GM18858 (cell line): ENCODE measurements around the gene PRAC1.

Experiments
- ATAC-seq: cut with Tn5 transposase; IDR thresholded peaks from one replicate; pipeline ENCODE4 v1.9.1; 2021; ENCODE audit not compliant: unreplicated experiment

PRAC1 gene

GRCh38 chr17:48722201-48722907 lies at the start of gene PRAC1:
TSS of gene PRAC1 (minus strand) at chr17:48722518. CDS start at chr17:48722392, 126 bp downstream.
- ATAC-seq = no peak

GRCh38 chr17:48770954-48771353 lies 48.6 kb upstream of the PRAC1 start:
- no peak for ATAC-seq

DNA sequence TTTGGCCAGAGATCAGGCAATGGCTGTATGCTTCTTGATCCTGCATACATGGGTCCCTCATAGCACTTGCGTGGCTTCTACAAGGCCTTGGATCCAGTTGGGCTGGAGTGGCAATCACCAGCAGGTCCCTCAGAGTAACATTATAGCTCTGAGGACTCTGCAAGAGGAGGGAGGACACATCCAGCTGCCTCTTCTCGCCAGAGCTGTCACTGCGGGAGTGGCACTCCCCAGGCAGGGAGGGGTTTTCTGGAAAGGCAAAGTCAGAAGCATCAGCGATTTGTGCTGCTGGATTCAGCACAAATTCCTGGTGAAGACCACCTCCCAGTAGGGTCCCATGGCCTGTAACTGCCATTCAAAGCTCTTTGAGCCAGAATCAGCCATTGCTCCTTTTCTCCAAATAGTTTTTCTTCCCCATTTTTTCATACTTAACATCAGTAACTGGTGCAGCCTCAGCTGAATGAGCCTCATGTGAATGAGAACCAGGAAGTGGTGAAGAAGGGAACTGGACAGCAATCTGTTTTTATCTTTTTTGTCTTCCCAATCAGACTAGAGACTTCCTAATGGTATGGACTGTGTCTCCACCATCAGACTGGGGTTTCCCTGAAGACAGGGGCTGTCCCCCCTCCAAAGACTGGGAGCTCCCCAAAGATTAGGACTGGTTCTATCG lies 46.8 kb upstream of the PRAC1 start:
- ATAC-seq = no peak

DNA sequence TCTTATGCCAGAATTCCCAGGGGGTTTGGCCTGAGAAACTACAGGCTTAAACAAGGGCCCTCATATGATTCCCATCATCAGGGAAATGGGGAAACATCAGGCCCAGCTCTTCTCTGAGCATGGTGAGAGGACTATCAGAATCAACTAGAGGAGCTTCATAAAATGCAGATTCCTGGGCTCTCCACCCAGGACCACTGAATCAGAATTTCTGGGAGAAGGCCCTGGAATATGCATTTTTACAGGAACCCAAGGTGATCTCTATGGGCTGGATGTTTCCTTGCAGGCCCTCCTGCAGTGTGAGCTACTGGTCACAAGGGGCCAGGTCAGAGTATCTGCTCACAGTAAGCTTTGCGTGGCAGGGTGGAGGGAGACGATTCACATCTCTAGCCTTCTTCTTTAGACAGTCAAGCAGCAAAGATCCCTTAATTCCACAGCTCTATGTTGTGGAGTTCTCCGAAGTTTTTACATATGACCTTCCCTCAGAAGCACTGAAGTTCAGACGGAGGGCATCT lies 45.0 kb upstream of the PRAC1 start:
- ATAC-seq = no peak

GRCh38 chr17:48761114-48761513 lies 38.8 kb upstream of the PRAC1 start:
- no peak for ATAC-seq

GRCh38 chr17:48760411-48760810 lies 38.1 kb upstream of the PRAC1 start:
- ATAC-seq = no peak

DNA sequence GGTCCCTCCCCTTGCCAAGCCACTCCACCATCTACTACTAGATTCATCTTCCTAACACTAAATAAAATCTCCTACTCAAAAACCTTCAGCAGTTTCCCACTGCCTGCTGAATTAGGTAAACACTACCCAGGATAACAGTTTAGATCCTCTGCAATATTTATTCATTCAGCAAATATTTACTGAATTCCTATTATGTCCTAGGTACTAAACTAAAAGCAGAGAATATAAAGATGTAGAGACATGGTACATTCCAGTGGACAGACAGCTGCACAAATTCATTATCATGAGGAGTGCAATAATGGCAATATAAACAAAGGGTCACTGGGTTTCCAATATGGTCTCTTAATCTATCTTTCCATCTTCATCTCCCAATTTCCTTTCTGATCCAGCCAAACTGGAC lies 37.0 kb upstream of the PRAC1 start:
- ATAC-seq = no peak

- ATAC-seq = no peak
Measured at GRCh38 chr17:48757524-48757961, 35.2 kb upstream of the PRAC1 start.

- ATAC-seq = no peak
Measured at GRCh38 chr17:48756830-48757251, 34.5 kb upstream of the PRAC1 start.

GRCh38 chr17:48755356-48755755 lies 33.0 kb upstream of the PRAC1 start:
- ATAC-seq = no peak

GRCh38 chr17:48754500-48755261 lies 32.4 kb upstream of the PRAC1 start:
- ATAC-seq = no peak

GRCh38 chr17:48753794-48754499 lies 31.6 kb upstream of the PRAC1 start:
- ATAC-seq = no peak

DNA sequence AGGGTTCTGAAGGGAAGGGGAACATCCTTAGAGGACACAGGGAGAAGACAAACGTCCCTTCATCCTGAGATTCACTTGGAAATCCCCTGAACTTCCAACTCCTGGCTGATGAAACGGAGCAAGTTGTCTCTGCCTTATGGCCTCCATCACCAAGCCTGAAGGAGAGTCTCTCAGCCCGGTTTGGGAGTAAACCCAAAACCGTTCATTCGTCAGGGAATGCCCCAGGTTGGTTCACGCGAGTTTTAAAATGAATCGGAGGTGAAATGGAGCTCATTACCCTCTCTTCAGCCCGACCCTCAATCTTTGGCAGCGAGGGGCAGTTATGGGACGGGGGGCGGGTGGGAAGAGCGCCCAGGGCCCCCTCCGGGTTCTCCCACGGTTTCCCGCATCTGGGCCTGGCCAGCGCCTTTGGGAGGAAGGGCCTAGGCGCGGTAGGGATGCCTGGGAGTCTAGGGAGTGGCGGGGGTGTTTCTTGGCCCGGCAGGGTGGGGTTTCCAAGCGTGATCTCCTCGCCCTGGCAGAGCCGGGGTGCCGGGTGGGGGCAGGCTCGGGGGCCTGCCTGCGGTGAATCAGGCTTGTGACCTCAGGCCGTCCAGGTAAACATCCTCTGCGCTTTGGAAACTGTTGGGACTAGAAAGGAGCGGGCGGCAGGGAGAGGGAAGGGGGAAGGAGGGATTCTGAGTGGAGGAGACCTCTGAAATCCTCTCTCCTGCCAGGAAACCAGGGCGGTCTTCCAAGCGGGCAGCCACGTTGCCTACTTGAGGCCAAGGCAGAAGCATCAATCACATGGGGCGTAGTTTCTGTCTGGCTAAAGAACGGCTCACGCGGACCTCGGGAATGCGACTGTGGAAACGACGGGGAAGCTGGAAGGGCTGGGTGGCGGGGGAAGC lies 30.3 kb upstream of the PRAC1 start:
- no peak for ATAC-seq

GRCh38 chr17:48751733-48752398 lies 29.5 kb upstream of the PRAC1 start:
- ATAC-seq = no peak

DNA sequence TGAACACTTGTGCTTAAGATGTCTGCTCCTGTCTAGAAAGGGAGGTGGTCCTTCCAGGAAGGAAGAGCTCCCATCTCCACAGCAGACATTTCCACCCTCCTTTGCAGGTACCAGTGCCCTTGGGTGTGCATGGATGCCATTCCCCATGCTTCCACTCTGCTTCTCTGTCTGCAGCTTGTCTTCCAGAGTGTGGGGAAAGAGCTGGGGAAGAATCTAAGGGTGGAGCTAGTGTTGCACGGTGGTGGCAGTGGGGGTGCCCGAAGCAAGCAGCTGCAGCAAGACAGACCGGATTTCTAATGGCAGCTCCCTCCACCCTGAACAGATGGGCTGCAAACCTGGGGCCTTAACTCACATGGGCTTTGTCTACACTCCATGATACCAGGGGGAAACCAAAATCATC lies 28.9 kb upstream of the PRAC1 start:
- no peak for ATAC-seq

DNA sequence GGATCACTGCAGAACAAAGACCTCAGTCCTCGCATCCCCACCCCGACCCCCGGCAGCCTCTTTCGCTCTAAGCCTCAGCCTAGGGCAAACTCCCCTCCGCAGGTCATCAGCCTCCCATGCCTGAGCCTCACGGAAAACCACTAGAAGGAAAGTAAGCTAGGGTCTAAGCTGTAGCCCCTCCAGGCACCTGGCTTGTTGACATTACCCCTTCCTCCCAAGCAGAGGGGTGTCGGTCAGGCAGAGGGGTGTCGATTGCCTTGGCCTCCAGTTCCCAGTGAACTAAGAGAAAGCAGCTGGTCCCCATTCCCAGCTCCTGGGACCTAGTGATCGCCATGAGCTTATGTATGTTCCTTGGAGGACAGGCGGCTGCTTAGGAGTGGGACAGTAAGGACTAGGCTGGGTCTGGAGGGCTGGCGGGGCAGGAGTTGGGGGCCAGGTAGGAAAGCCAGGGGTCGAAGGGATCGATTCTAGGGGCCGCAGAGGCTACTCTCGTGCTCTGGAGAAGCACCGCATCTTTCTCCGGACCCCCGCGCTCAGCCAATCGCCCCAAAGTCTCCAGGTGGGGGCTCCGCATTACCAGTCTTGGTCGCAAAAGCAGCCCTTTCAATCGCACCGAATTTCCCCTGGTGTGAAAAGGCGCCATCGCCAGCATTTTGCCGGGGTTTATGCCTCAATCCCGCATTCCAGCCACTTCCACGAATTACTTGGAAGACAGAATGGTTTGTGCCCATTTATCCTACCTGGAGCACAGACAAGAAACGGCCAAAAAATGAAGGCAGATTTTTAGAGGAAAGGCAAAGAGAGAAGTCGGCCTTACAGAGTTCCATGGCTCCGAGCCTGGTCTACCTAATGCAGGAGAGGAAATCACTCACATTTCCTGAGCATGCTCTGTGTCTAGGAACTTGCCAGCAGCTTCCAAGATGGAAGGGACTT lies 27.6 kb upstream of the PRAC1 start:
- ATAC-seq = no peak

- ATAC-seq = no peak
Measured at GRCh38 chr17:48748718-48749566, 26.6 kb upstream of the PRAC1 start.
